Measurements from ENCODE around the gene APOD. TPM values are rescaled to one million over a fixed set of nuclear protein-coding genes. Genes with fewer than 3 reads are reported as not detected.

The APOD gene
- total and polyA plus RNA-seq, 2 of the 8 experiments (the other 6 are each of a cell fraction or from before 2014, with no cell fraction given) = not detected

- Histone ChIP-seq H3K14ac (ENCODE audit: insufficient read length) (no peak overlapping the region), H3K18ac (ENCODE audit: extremely low read depth, low read length) (no peak overlapping the region), H3K56ac (replicated peaks; ENCODE audit: insufficient read length, low read depth, low read length) (no peak overlapping the region), H4K20me1 (replicated peaks in 1 of 2; ENCODE audit: control insufficient read depth in 1 of 2, insufficient read depth in 2 of 2, low read length in 2 of 2) (no peaks in the 10 kb centered on the region), H3K27me3 (replicated peaks in 1 of 4; ENCODE audit: control insufficient read depth in 3 of 4, extremely low read depth in 1 of 4, insufficient read depth in 3 of 4, low read length in 3 of 4) (no peaks in the 10 kb centered on the region), H3K23me2 (ENCODE audit: low read depth, low read length) (no peaks in the 10 kb centered on the region), H3K9ac (replicated peaks in 1 of 4; ENCODE audit: extremely low read depth in 1 of 4, low read depth in 3 of 4, low read length in 3 of 4) (no peak overlapping the region; a peak in 1 of 7 replicates), H2BK120ac (replicated peaks; ENCODE audit: low read depth, low read length) (no peak overlapping the region), H2AFZ (ENCODE audit: low read length) (no peak overlapping the region), H4K5ac (ENCODE audit: insufficient read length, low read depth, low read length) (no peak overlapping the region), H3K4me3 (ENCODE audit: extremely low read depth in 1 of 4, insufficient read depth in 2 of 4, low read depth in 3 of 4, low read length in 4 of 4) (no peak overlapping the region), H3K79me1 (ENCODE audit: low read depth, low read length) (no peaks in the 10 kb centered on the region), H3K4me1 (replicated peaks in 1 of 4; ENCODE audit: control insufficient read depth in 3 of 4, insufficient read depth in 4 of 4, low read length in 3 of 4) (peaks cover 0 to 4% (median 0%) of the 10 kb centered on the region in 4 experiments; a peak in 2 of 7 replicates), H3K36me3 (ENCODE audit: control insufficient read depth in 2 of 4, insufficient read depth in 4 of 4, low read length in 3 of 4) (no peaks in the 10 kb centered on the region), H3K9me3 (ENCODE audit: insufficient read depth in 2 of 2, low read depth in 1 of 2, low read length in 1 of 2) (no peaks in the 10 kb centered on the region; a peak in 1 of 4 replicates), H3K4me2 (ENCODE audit: insufficient read depth in 1 of 2, low read depth in 2 of 2, low read length in 2 of 2) (no peak overlapping the region), H3K27ac (ENCODE audit: low read depth, low read length) (no peak overlapping the region), H4K91ac (replicated peaks; ENCODE audit: insufficient read length, low read length) (no peak overlapping the region), H2BK5ac (ENCODE audit: low read depth, low read length) (no peak overlapping the region), H4K8ac (ENCODE audit: extremely low read depth, insufficient read depth, low read length) (no peak overlapping the region), H2BK15ac (ENCODE audit: low read length) (no peak overlapping the region), H3K79me2 (ENCODE audit: control insufficient read depth in 1 of 2, insufficient read depth in 2 of 2, low read length in 2 of 2) (no peaks in the 10 kb centered on the region), H2BK20ac (ENCODE audit: low read length) (no peak overlapping the region), H2AK5ac (ENCODE audit: low read depth, low read length) (no peak overlapping the region), H2BK12ac (ENCODE audit: low read depth, low read length) (no peak overlapping the region), H3K4ac (replicated peaks; ENCODE audit: insufficient read length, low read depth, low read length) (no peak overlapping the region), H3K23ac (ENCODE audit: insufficient read length) (no peak overlapping the region)
- ChIA-PET CTCF (ENCODE audit: partially characterized antibody) (interaction anchor here (1.1 to 2.2 kb wide), 3 partner anchors 12 to 283 kb away, joined by 3 to 6 read pairs (median 4); partner anchors contain the start of gene APOD), POLR2A (ENCODE audit: partially characterized antibody) (no interaction called here)
- WGBS, 2 experiments (ENCODE audit: extremely low coverage in 1 of 2, insufficient coverage in 1 of 2, insufficient read length in 1 of 2, insufficient replicate concordance in 2 of 2, low coverage in 1 of 2, low lambda C conversion rate in 2 of 2, missing lambda C conversion rate in 1 of 2) = 80% methylated on average over 5 of the region's 5 CpGs; no CpG with 5 or more reads in 1 of the 2 experiments
- FAIRE-seq (no peak), DNase-seq (ENCODE audit: low read depth in 1 of 2, low spot score in 2 of 2) (no peak)
- TF ChIP-seq KDM1A (IDR thresholded peaks at IDR 0.05; ENCODE audit: borderline replicate concordance, low read length) = no peak
- TF ChIP-seq, protein P1, sequence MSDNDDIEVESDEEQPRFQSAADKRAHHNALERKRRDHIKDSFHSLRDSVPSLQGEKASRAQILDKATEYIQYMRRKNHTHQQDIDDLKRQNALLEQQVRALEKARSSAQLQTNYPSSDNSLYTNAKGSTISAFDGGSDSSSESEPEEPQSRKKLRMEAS (IDR thresholded peaks at IDR 0.05) = no peak
- TF ChIP-seq HDAC2 (IDR thresholded peaks at IDR 0.05; ENCODE audit: borderline replicate concordance in 1 of 2, low read depth in 2 of 2, low read length in 2 of 2) = no peak
- TF ChIP-seq TAF7 (optimal IDR thresholded peaks at IDR 0.05; ENCODE audit: borderline replicate concordance, low read depth, low read length) = no peak
- no peak for TF ChIP-seq GTF2F1 (IDR thresholded peaks at IDR 0.05; ENCODE audit: borderline replicate concordance, low read depth, low read length)
- TF ChIP-seq, protein P2, sequence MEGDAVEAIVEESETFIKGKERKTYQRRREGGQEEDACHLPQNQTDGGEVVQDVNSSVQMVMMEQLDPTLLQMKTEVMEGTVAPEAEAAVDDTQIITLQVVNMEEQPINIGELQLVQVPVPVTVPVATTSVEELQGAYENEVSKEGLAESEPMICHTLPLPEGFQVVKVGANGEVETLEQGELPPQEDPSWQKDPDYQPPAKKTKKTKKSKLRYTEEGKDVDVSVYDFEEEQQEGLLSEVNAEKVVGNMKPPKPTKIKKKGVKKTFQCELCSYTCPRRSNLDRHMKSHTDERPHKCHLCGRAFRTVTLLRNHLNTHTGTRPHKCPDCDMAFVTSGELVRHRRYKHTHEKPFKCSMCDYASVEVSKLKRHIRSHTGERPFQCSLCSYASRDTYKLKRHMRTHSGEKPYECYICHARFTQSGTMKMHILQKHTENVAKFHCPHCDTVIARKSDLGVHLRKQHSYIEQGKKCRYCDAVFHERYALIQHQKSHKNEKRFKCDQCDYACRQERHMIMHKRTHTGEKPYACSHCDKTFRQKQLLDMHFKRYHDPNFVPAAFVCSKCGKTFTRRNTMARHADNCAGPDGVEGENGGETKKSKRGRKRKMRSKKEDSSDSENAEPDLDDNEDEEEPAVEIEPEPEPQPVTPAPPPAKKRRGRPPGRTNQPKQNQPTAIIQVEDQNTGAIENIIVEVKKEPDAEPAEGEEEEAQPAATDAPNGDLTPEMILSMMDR (IDR thresholded peaks at IDR 0.05; ENCODE audit: control extremely low read depth in 1 of 3, insufficient read depth in 1 of 3, low read depth in 1 of 3, low read length in 3 of 3) = no peak
- TF ChIP-seq SAP30 (IDR thresholded peaks at IDR 0.05; ENCODE audit: insufficient read depth, insufficient replicate concordance, low read length) = no peak
- TF ChIP-seq TCF12 (IDR thresholded peaks at IDR 0.05; ENCODE audit: low read depth, low read length) = no peak
- TF ChIP-seq CEBPB (IDR thresholded peaks at IDR 0.05; ENCODE audit: low read depth, low read length) = no peak
- no peak for TF ChIP-seq SUZ12 (IDR thresholded peaks at IDR 0.05; ENCODE audit: low read length)
- TF ChIP-seq FOSL1 (IDR thresholded peaks at IDR 0.05; ENCODE audit: insufficient read depth, low read depth, low read length) = no peak
Observed at GRCh38 chr3:195568630-195569029, 15.1 kb downstream of the APOD start.
